COR-L47 (cell line): ENCODE measurements around the gene MAD2L1BP.
"Not testable (repeated sequence)": the region's sequence is repeated elsewhere in the genome, so short reads cannot be mapped to it uniquely, and the experiment has no call there.

Experiments
- DNase-seq: peaks from one replicate; lab custom pipeline; 2025; lab: John Stamatoyannopoulos, UW

The MAD2L1BP gene, protein sequence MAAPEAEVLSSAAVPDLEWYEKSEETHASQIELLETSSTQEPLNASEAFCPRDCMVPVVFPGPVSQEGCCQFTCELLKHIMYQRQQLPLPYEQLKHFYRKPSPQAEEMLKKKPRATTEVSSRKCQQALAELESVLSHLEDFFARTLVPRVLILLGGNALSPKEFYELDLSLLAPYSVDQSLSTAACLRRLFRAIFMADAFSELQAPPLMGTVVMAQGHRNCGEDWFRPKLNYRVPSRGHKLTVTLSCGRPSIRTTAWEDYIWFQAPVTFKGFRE

DNA sequence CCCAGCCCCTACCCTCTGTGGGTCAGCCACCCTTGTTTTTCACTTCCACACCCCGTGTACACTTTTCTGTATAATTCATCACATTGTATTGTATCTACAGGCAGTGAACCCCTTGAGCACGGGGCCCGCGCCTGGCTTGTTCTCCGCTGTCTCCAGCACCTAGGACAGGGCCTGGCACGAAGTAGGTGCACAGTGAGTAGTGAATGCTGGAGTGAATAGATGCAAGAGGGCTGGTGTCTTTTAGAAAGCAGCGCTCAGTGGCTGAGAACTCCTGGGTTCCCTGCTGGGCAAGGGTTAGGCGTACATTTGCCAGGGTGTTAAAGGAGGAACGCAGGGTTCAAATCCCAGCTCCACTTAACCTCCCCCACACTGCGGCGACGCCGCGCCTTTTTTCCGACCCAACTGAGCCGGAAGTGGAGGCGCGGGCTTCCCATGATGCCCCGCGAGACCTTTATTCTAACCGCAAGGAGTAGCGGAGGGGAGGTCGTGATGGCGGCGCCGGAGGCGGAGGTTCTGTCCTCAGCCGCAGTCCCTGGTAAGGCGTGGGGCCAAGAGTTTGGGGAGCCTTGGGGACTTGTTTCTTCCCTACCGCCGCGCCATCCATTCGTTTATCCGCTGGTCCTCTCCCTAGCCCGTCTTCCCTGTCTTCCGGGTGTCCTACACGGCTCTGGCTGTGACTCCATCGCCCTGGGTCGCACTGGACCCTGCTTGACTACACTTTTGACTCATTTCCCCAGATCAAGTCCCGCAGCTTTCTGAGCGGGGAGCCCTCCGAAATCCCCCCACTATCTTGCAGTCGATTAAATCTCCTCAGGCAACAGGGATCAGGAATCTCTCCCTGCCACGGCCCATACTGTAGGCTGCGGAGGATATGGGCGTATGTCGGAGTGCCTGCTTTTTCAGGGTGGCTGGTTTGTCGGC is at the start of gene MAD2L1BP:
Gene MAD2L1BP (plus strand): TSS at position 454 of the 921 bp plus-strand sequence. CDS start 36 bp downstream, at position 490.
- DNase-seq = peak; percentile 81

DNA sequence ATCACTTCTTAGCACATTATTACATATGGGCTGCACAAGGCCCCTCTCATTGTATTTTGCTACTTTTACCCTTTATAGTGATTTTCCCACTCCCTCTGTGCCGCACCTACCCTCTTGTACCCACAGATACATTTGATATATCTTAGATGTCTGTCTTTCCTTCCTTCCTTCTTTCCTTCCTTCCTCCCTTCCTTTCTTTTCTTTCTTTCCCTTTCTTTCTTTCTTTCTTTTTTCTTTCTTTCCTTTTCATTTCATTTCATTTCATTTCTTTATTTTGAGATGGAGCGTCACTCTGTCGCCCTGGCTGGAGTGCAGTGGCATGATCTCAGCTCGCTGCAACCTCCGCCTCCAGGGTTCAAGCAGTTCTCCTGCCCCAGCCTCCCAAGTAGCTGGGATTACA is 47.4 kb upstream of the MAD2L1BP start:
- DNase-seq = no peak

DNA sequence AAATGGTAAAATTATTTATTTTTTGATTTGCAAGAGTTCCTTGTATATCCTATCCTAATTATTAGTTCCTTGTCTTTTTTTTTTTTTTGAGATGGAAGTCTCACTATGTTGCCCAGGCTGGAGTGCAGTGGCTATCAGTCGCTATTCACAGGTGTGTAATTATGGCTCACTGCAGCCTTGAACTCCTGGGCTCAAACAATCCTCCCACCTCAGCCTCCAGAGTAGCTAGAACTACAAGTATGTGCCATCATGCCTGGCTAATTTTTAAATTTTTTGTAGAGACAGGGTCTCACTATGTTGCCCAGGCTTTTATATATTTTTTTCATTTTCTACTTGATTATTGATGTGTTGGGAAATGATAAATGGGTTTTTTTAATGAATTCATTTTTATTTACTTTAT is 46.1 kb upstream of the MAD2L1BP start:
- DNase-seq = not testable (repeated sequence)

DNA sequence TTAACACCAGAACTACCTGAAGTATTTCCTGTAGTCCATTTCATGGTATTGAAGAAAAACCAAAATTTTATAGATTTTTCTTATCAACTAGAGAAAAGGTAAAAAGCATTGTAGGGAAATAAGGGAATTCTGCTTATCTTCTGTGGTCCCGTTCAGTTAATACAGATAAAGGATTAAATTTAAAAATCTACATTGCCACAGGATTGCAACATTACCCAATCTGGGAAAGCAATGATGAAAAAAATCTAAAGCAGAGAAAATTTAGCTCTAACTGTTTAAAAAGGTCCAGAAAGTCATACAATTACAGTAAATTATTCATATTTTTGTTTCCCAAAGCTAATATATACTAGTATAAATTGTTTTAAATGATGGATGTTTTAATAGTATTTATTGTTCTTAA is 41.7 kb upstream of the MAD2L1BP start:
- no peak for DNase-seq

GRCh38 chr6:43600595-43600994 is 35.0 kb upstream of the MAD2L1BP start:
- DNase-seq = no peak

- DNase-seq = no peak
These were observed 31.5 kb upstream of the MAD2L1BP start for GRCh38 chr6:43604174-43604573.

- no peak for DNase-seq
These were observed 29.6 kb upstream of the MAD2L1BP start for GRCh38 chr6:43606019-43606418.

- DNase-seq = peak; percentile 65
These were observed 27.3 kb upstream of the MAD2L1BP start for GRCh38 chr6:43608310-43608763.

DNA sequence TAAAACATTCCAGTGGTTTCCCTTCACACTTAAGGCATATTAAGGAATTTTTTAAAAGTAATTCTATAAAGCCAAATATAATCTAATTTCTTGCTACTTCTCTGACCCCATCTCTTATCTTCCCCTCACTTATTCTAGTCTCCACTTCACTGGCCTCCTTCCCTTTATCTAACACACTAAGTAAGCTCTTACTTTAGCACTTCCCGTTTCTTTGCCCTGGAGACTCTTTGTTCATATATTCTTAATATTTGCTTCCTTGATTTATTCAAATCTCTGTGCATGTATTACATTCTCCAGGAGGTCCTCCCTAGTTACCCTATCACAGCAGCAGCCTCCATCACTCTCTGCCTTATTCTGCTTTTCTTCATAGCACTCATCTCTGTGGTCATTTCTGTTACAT is 26.8 kb upstream of the MAD2L1BP start:
- DNase-seq = no peak

- DNase-seq = no peak
These were observed 26.2 kb upstream of the MAD2L1BP start for GRCh38 chr6:43609402-43609801.

GRCh38 chr6:43610431-43610830 is 25.2 kb upstream of the MAD2L1BP start:
- DNase-seq = no peak

DNA sequence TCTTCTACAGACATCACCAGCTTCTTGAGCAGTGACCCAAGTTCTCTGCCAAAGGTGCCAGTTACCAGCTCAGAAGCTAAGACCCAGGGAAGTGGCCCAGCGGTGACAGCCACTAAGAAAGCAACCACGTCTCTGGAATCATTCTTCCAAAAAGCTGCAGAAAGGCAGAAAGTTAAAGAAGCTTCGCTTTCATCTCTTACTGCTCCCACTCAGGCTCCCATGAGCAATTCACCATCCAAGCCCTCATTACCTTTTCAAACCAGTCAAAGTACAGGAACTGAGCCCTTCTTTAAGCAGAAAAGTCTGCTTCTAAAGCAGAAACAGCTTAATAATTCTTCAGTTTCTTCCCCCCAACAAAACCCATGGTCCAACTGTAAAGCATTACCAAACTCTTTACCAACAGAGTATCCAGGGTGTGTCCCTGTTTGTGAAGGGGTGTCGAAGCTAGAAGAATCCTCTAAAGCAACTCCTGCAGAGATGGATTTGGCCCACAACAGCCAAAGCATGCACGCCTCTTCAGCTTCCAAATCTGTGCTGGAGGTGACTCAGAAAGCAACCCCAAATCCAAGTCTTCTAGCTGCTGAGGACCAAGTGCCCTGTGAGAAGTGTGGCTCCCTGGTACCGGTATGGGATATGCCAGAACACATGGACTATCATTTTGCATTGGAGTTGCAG is 21.8 kb upstream of the MAD2L1BP start:
- no peak for DNase-seq

DNA sequence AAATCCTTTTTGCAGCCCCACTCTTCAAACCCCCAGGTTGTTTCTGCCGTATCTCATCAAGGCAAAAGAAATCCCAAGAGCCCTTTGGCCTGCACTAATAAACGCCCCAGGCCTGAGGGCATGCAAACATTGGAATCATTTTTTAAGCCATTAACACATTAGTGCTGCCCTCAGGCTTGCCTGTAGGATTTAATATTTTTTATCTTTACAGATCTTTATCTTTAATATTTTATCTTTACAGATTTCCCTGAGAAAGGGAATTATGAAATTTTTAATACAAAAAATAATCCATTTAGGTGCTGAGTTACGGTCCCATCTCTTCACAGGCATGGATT is 21.3 kb upstream of the MAD2L1BP start:
- no peak for DNase-seq

DNA sequence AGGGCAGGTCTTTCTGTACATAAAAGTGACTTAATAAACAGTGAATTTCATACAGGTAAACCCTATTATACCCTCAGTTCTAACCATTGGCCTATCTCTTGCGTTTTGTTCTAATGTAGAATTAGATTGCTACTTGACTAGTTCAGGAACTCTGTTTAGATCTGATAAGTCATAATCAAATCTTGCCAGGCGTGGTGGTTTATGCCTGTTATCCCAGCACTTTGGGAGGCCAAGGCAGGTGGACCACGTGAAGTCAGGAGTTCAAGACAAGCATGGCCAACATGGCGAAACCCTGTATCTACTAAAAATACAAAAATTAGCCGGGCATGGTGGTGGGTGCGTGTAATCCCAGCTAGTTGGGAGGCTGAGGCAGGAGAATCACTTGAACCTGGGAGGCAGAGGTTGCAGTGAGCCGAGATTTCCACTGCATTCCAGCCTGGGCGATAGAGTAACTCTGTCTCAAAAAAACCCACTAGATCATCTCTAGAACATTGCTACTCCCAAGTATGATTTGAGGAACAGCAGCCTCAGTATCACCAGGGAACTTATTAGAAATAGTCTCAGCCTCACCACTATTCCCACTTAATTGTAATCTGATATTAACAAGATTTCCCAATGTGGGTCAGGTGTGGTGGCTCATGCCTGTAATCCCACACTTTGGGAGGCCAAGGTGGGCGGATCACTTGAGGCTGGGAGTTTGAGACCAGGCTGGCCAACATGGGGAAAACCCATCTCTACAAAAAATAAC is 18.7 kb upstream of the MAD2L1BP start:
- DNase-seq = no peak

- no peak for DNase-seq
These were observed 14.4 kb upstream of the MAD2L1BP start for GRCh38 chr6:43621078-43621835.

GRCh38 chr6:43621836-43622180 is 13.8 kb upstream of the MAD2L1BP start:
- no peak for DNase-seq

DNA sequence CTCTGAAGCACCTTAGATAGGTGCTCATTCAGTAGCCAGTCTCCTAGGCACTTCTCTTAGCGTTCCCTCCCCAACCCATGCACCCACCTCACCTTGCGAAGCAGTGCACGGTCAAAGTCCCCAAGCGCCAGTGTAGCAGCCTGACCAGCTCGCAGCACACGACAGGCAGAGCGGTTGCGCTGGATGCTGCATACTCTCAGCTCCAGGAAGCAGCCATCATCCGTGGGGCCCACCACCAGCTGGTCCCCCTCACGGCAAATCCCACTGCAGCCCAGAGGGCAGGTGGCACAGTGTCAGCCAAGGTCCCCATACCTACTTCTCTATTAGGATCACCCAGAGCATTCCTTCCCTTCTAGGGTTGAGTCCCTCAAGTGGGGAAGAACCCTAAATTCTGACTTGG is 13.1 kb upstream of the MAD2L1BP start:
- DNase-seq = no peak

DNA sequence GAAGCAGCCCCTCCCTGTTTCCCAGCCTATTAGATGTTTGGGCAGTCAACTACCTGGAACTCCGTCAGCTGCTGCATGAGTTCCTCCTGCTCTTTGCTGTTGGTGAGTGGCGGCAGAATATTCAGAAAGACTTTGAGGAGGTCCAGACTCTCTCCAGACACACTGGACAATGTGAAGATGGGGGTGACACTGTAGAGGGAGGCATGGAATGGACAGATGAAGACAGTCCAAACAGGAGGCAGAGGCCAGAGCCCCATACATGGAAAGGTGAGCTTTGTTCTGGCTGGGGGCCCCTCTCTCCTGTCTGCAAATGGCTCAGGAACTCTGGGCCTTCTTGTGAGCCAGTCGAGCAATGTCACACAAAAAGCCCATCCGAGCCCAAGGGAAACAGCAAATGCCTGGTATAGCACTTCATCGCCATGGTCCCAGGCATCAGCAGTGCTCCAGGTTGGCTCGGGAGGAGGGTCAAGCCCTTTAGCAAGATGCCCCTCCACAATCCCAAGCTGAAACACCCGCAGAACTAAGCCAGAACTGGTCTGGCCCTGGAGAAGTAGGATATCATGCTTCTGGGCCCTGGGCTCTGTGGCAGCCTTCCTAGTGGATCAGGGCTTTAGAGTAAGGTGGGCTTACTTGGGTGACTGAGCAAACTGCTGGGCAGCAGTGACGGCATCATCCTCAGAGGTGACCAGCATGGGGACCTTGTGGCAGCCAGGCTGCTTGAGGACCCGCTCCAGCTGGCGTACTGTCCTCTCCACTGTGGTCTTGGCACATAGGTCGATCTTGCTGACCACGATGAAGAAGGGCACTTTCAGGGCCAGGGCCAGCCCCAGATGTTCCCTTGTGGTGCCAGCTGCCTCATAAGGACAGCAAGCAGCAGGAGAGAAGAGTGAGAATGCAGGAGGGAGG is 11.5 kb upstream of the MAD2L1BP start:
- no peak for DNase-seq

GRCh38 chr6:43624786-43625288 is 10.8 kb upstream of the MAD2L1BP start:
- DNase-seq = no peak

- DNase-seq = no peak
These were observed 10.1 kb upstream of the MAD2L1BP start for GRCh38 chr6:43625393-43625992.
